ENCODE results near the gene CA12.

Gene CA12

DNA sequence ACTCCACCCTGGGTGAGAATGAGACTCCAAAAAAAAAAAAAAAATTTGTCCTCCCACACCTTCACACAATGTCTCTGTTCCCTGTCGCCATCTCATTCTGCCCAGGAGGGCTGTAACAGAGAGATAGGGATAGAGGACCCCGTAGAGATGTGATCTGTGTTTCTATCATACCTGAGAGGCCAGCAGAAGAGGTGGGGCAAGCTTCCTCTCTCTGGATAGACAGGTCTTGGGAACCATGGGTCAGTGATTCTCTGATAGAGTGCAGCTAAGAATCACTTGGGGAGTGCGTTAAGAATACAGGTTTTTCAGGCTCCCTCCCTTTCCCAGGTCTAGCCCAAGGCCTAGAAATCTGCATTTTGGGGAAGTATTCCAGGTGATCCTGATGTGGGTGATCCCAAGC, 8.3 kb downstream of the CA12 start:
- Histone ChIP-seq H3K4me1 (ENCODE audit: insufficient read depth, low read length) (no peaks in the 10 kb centered on the region), H3K4me3 (ENCODE audit: low read depth in 1 of 2, low read length in 2 of 2) (no peak overlapping the region), H3K9me3 (ENCODE audit: insufficient read depth, low read length, severe bottlenecking) (no peaks in the 10 kb centered on the region), H2AFZ (ENCODE audit: low read depth, low read length) (no peak overlapping the region), H4K20me1 (ENCODE audit: insufficient read depth, low read length) (no peaks in the 10 kb centered on the region), H3K36me3 (ENCODE audit: insufficient read depth, low read length) (no peaks in the 10 kb centered on the region), H3K27ac (ENCODE audit: low read length) (no peak overlapping the region), H3K4me2 (ENCODE audit: insufficient read depth, low read length) (no peak overlapping the region), H3K27me3 (ENCODE audit: insufficient read depth, low read length, poor library complexity) (no peaks in the 10 kb centered on the region), H3K79me2 (ENCODE audit: insufficient read depth, low read length) (no peaks in the 10 kb centered on the region), H3K9ac (ENCODE audit: low read depth, low read length) (no peak overlapping the region)
- TF ChIP-seq EZH2 (IDR thresholded peaks at IDR 0.05; ENCODE audit: borderline replicate concordance, low read depth, low read length, severe bottlenecking) = no peak
- TF ChIP-seq, protein P1, sequence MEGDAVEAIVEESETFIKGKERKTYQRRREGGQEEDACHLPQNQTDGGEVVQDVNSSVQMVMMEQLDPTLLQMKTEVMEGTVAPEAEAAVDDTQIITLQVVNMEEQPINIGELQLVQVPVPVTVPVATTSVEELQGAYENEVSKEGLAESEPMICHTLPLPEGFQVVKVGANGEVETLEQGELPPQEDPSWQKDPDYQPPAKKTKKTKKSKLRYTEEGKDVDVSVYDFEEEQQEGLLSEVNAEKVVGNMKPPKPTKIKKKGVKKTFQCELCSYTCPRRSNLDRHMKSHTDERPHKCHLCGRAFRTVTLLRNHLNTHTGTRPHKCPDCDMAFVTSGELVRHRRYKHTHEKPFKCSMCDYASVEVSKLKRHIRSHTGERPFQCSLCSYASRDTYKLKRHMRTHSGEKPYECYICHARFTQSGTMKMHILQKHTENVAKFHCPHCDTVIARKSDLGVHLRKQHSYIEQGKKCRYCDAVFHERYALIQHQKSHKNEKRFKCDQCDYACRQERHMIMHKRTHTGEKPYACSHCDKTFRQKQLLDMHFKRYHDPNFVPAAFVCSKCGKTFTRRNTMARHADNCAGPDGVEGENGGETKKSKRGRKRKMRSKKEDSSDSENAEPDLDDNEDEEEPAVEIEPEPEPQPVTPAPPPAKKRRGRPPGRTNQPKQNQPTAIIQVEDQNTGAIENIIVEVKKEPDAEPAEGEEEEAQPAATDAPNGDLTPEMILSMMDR (IDR thresholded peaks at IDR 0.05; ENCODE audit: borderline replicate concordance, extremely low read depth, low read length, poor library complexity, severe bottlenecking) = no peak
- DNase-seq (no peak), ATAC-seq (ENCODE audit: insufficient read depth, low read depth) (no peak)

DNA sequence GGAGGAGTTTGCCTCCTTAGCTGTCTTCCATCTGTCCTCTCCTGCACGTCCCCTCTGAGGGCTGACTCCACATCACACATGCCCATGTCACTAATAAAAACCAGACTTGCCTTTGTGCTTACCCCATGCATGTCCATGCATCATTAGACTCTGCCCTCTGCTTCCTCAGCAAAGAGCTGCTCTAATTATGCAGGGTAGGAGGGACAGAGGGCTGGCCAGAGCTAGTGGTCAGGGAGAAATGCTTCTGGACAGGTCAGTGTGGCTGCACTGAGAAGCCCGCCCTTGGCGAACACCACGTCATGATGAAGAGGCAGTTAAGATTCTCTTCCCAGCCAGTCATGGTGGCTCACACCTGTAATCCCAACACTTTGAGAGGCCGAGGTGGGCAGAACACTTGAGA, 8.9 kb downstream of the CA12 start:
- H2AFZ ChIP-seq (ENCODE audit: low read depth, low read length) = no peak overlapping the region
- H3K36me3 ChIP-seq (ENCODE audit: insufficient read depth, low read length) = no peaks in the 10 kb centered on the region

DNA sequence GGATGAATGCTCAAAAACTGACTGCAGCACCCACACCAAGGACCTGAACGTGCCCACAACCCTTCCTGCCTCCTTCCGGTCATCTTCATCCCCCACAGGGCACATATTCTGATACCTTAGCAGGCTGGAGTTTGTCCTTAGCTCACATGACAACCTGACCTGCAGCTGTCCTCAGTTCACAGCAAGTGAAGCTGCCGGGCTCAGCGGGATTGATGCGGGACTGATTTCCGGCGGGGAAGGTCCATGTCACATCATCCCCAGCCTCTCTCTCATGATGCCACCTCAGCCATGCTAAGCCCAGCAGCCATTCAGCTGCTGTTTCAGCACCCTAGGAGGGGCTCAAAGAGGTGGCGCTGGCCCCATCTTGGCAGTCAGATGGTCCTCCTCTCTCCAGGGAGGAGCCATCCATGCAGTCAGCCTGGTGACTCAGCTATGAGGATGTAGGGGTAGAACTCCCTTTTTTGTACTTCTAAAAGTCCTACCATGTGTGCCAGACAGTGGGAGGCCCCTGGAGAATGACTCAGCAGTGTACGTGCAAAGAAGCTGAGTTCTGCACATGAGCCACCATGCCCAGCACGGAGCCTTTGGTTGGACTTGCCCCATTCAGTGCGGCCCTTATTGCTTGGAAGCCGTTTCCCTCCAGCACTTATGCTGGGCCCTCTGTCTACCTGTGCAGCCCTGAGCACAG, 9.5 kb downstream of the CA12 start:
- H3K27ac ChIP-seq (ENCODE audit: low read length) = no peak overlapping the region
- no peak overlapping the region for H3K9ac ChIP-seq (ENCODE audit: low read depth, low read length)
- TF ChIP-seq, protein P1 (IDR thresholded peaks at IDR 0.05; ENCODE audit: borderline replicate concordance, extremely low read depth, low read length, poor library complexity, severe bottlenecking) = no peak
- TF ChIP-seq EZH2 (IDR thresholded peaks at IDR 0.05; ENCODE audit: borderline replicate concordance, low read depth, low read length, severe bottlenecking) = no peak

More for the DNA sequence above, 8.9 kb downstream of the CA12 start:
- Histone ChIP-seq H4K20me1 (ENCODE audit: insufficient read depth, low read length) (no peaks in the 10 kb centered on the region), H3K9ac (ENCODE audit: low read depth, low read length) (no peak overlapping the region), H3K4me3 (ENCODE audit: low read depth in 1 of 2, low read length in 2 of 2) (no peak overlapping the region), H3K9me3 (ENCODE audit: insufficient read depth, low read length, severe bottlenecking) (no peaks in the 10 kb centered on the region), H3K4me1 (ENCODE audit: insufficient read depth, low read length) (no peaks in the 10 kb centered on the region), H3K27me3 (ENCODE audit: insufficient read depth, low read length, poor library complexity) (no peaks in the 10 kb centered on the region), H3K4me2 (ENCODE audit: insufficient read depth, low read length) (no peak overlapping the region), H3K79me2 (ENCODE audit: insufficient read depth, low read length) (no peaks in the 10 kb centered on the region), H3K27ac (ENCODE audit: low read length) (no peak overlapping the region)
- ATAC-seq (ENCODE audit: insufficient read depth, low read depth) (no peak), DNase-seq (no peak)
- TF ChIP-seq, protein P1 (IDR thresholded peaks at IDR 0.05; ENCODE audit: borderline replicate concordance, extremely low read depth, low read length, poor library complexity, severe bottlenecking) = no peak
- TF ChIP-seq EZH2 (IDR thresholded peaks at IDR 0.05; ENCODE audit: borderline replicate concordance, low read depth, low read length, severe bottlenecking) = no peak

More for the DNA sequence above, 9.5 kb downstream of the CA12 start:
- H4K20me1 ChIP-seq (ENCODE audit: insufficient read depth, low read length) = no peaks in the 10 kb centered on the region
- no peak overlapping the region for H3K4me2 ChIP-seq (ENCODE audit: insufficient read depth, low read length)
- no peaks in the 10 kb centered on the region for H3K9me3 ChIP-seq (ENCODE audit: insufficient read depth, low read length, severe bottlenecking)
- no peaks in the 10 kb centered on the region for H3K36me3 ChIP-seq (ENCODE audit: insufficient read depth, low read length)
- H3K79me2 ChIP-seq (ENCODE audit: insufficient read depth, low read length) = no peaks in the 10 kb centered on the region
- H3K4me1 ChIP-seq (ENCODE audit: insufficient read depth, low read length) = no peaks in the 10 kb centered on the region
- no peak for DNase-seq
- no peak overlapping the region for H3K4me3 ChIP-seq (ENCODE audit: low read depth in 1 of 2, low read length in 2 of 2)
- H3K27me3 ChIP-seq (ENCODE audit: insufficient read depth, low read length, poor library complexity) = no peaks in the 10 kb centered on the region
- ATAC-seq (ENCODE audit: insufficient read depth, low read depth) = no peak
- no peak overlapping the region for H2AFZ ChIP-seq (ENCODE audit: low read depth, low read length)

Measured in DND-41 (cell line).